ENCODE results near the gene NRG3.

Gene NRG3

GRCh38 chr10:82505009-82505408 lies 630.0 kb downstream of the NRG3 start (continued):
- no peak for TF ChIP-seq ZBTB44 (tag by site-specific recombination; IDR thresholded peaks at IDR 0.05)

GRCh38 chr10:82506680-82507376 lies 631.8 kb downstream of the NRG3 start:
- Histone ChIP-seq H3K9me3 (ENCODE audit: control insufficient read depth, insufficient read depth, low read depth, low read length) (no peaks in the 10 kb centered on the region), H3K4me1 (ENCODE audit: control insufficient read depth, insufficient read depth, low read length) (no peaks in the 10 kb centered on the region), H3K4me3 (ENCODE audit: low read depth, low read length) (no peak overlapping the region), H3K36me3 (ENCODE audit: control insufficient read depth in 2 of 2, insufficient read depth in 1 of 2, low read length in 2 of 2) (no peaks in the 10 kb centered on the region), H3K27ac (ENCODE audit: extremely low read depth, low read depth, low read length) (no peak overlapping the region)
- TF ChIP-seq ZNF175 (tag by site-specific recombination; IDR thresholded peaks at IDR 0.05) (no peak), ZNF488 (tag by site-specific recombination; IDR thresholded peaks at IDR 0.05) (no peak), ZNF639 (tag by site-specific recombination; IDR thresholded peaks at IDR 0.05) (no peak), GLIS2 (tag by site-specific recombination; IDR thresholded peaks at IDR 0.05) (no peak)
- ChIA-PET POLR2A (no interaction called here), CTCF (no interaction called here)

- H3K4me1 ChIP-seq (ENCODE audit: control insufficient read depth, insufficient read depth, low read length) = peaks cover 3% of the 10 kb centered on the region; the same call in 1 of the 2 replicates
- CTCF ChIA-PET = no interaction called here
- no peaks in the 10 kb centered on the region for H3K36me3 ChIP-seq (ENCODE audit: control insufficient read depth in 2 of 2, insufficient read depth in 1 of 2, low read length in 2 of 2)
- H3K27ac ChIP-seq (ENCODE audit: extremely low read depth, low read depth, low read length) = no peak overlapping the region
- TF ChIP-seq ZNF112 (tag by site-specific recombination; IDR thresholded peaks at IDR 0.05) = no peak
- TF ChIP-seq, protein P1, sequence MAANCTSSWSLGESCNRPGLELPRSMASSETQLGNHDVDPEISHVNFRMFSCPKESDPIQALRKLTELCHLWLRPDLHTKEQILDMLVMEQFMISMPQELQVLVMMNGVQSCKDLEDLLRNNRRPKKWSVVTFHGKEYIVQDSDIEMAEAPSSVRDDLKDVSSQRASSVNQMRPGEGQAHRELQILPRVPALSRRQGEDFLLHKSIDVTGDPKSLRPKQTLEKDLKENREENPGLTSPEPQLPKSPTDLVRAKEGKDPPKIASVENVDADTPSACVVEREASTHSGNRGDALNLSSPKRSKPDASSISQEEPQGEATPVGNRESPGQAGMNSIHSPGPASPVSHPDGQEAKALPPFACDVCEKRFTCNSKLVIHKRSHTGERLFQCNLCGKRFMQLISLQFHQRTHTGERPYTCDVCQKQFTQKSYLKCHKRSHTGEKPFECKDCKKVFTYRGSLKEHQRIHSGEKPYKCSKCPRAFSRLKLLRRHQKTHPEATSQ (tag by site-specific recombination; IDR thresholded peaks at IDR 0.05) = no peak
- TF ChIP-seq ZNF707 (tag by site-specific recombination; IDR thresholded peaks at IDR 0.05) = no peak
- TF ChIP-seq MZF1 (tag by site-specific recombination; IDR thresholded peaks at IDR 0.05; ENCODE audit: borderline replicate concordance) = no peak
- TF ChIP-seq ZNF239 (tag by site-specific recombination; IDR thresholded peaks at IDR 0.05) = no peak
- TF ChIP-seq ZNF148 (tag by site-specific recombination; IDR thresholded peaks at IDR 0.05; ENCODE audit: borderline replicate concordance) = no peak
- no peak for TF ChIP-seq ZNF341 (tag by site-specific recombination; IDR thresholded peaks at IDR 0.05; ENCODE audit: low read depth)
- no peak for TF ChIP-seq HOXC10 (CRISPR knock-in tag; IDR thresholded peaks at IDR 0.05)
- no peak for TF ChIP-seq SP3 (tag by site-specific recombination; IDR thresholded peaks at IDR 0.05)
- POLR2A ChIA-PET = no interaction called here
- no peak overlapping the region for H3K4me3 ChIP-seq (ENCODE audit: low read depth, low read length)
- H3K9me3 ChIP-seq (ENCODE audit: control insufficient read depth, insufficient read depth, low read depth, low read length) = no peaks in the 10 kb centered on the region
Measured at GRCh38 chr10:82515256-82515655, 640.3 kb downstream of the NRG3 start.

Data from HEK293 (cell line).